PC-9 (cell line): Measurements from ENCODE around the gene TMCC2. TPM values are rescaled to one million over a fixed set of nuclear protein-coding genes. Genes with fewer than 3 reads are reported as not detected.

Source experiments
- BruUV-seq: library from RNA; stranded (reverse); fragments of 400-500 nt; replicated peaks from 2 replicates; lab custom pipeline; 2021; lab: Mats Ljungman, UMichigan
- CTCF ChIA-PET: fragments of 300-600 bp; sonication (Branson Sonifier 250); formaldehyde crosslinking; loops from one replicate; lab custom pipeline; 2022; ENCODE audit warnings: antibody characterized with exemption; lab: Charles Lee
- POLR2A ChIA-PET: fragments of 300-600 bp; sonication (Branson Sonifier 250); formaldehyde crosslinking; loops from one replicate; lab custom pipeline; 2022; ENCODE audit warnings: antibody characterized with exemption; ENCODE audit not compliant: unreplicated experiment; lab: Charles Lee
- DNase-seq, 2 experiments: peaks; one replicate each; pipeline versions ENCODE4 v3.0.0 to v3.0.0-alpha.2; 2015 to 2022; ENCODE audit warnings: mixed read lengths in 1 of 2
- H2AFZ ChIP-seq: fragments of 200-600 bp; sonication (generic); 2 replicates; pipeline ENCODE4 v1.8.1; 2017; ENCODE audit warnings: antibody characterized with exemption
- H3F3A ChIP-seq: fragments of 200-600 bp; sonication (generic); 2 replicates; pipeline ENCODE4 v1.8.1; 2017; ENCODE audit warnings: antibody characterized with exemption, mild to moderate bottlenecking, low read depth; ENCODE audit not compliant: insufficient read depth
- H3K27ac ChIP-seq: fragments of 200-600 bp; sonication (generic); 2 replicates; pipeline ENCODE4 v1.6.1; 2016; ENCODE audit warnings: mixed run types
- H3K27me3 ChIP-seq: fragments of 200-600 bp; sonication (generic); 2 replicates; pipeline ENCODE4 v1.6.1; 2016; ENCODE audit warnings: low read depth, mixed run types; ENCODE audit not compliant: insufficient read depth
- H3K36me3 ChIP-seq: fragments of 200-600 bp; sonication (generic); 2 replicates; pipeline ENCODE4 v1.6.1; 2016; ENCODE audit warnings: low read depth, mixed run types
- H3K4me1 ChIP-seq: fragments of 200-600 bp; sonication (generic); replicated peaks from 2 replicates; pipeline ENCODE4 v1.6.1; 2016; ENCODE audit warnings: mixed run types; ENCODE audit not compliant: insufficient read depth
- H3K4me2 ChIP-seq: fragments of 200-600 bp; sonication (generic); 2 replicates; pipeline ENCODE4 v1.6.1; 2017; ENCODE audit warnings: mixed run types
- H3K4me3 ChIP-seq: fragments of 200-600 bp; sonication (generic); 2 replicates; pipeline ENCODE4 v1.6.1; 2016; ENCODE audit warnings: mixed run types
- H3K79me2 ChIP-seq: fragments of 200-600 bp; sonication (generic); 2 replicates; pipeline ENCODE4 v1.6.1; 2017; ENCODE audit warnings: low read depth, mixed run types
- H3K9me2 ChIP-seq: fragments of 200-600 bp; sonication (generic); 2 replicates; pipeline ENCODE4 v1.8.1; 2017; ENCODE audit warnings: mild to moderate bottlenecking; ENCODE audit not compliant: insufficient read depth
- H3K9me3 ChIP-seq: fragments of 200-600 bp; sonication (generic); 2 replicates; pipeline ENCODE4 v1.8.1; 2016; ENCODE audit warnings: low read depth; ENCODE audit not compliant: insufficient read depth
- H4K20me1 ChIP-seq: fragments of 200-600 bp; sonication (generic); 2 replicates; pipeline ENCODE4 v1.8.1; 2017; ENCODE audit not compliant: insufficient read depth
- EZH2 ChIP-seq: fragments of 200-600 bp; sonication (generic); IDR thresholded peaks from 2 replicates; pipeline ENCODE4 v1.8.0; 2017; ENCODE audit warnings: antibody characterized with exemption, low read depth
- intact Hi-C: fragments of 100-400 bp; cut with micrococcal nuclease; formaldehyde crosslinking; loops from one replicate; pipeline ENCODE4 v1.10.0; 2022; ENCODE audit not compliant: unreplicated experiment
- total RNA-seq: library from RNA; stranded (reverse); gene quantifications from 2 replicates; pipeline ENCODE4 v1.2.3, GENCODE V29; 2021
- TF ChIP-seq, protein P1 (sequence below): fragments of 200-600 bp; sonication (generic); conservative IDR thresholded peaks from 2 replicates; pipeline ENCODE4 v1.6.1; 2017; ENCODE audit warnings: mixed run types, antibody characterized with exemption, mild to moderate bottlenecking, moderate library complexity

Gene TMCC2
- total RNA-seq, 1 experiment from 2014 or later: 0.79 TPM

DNA sequence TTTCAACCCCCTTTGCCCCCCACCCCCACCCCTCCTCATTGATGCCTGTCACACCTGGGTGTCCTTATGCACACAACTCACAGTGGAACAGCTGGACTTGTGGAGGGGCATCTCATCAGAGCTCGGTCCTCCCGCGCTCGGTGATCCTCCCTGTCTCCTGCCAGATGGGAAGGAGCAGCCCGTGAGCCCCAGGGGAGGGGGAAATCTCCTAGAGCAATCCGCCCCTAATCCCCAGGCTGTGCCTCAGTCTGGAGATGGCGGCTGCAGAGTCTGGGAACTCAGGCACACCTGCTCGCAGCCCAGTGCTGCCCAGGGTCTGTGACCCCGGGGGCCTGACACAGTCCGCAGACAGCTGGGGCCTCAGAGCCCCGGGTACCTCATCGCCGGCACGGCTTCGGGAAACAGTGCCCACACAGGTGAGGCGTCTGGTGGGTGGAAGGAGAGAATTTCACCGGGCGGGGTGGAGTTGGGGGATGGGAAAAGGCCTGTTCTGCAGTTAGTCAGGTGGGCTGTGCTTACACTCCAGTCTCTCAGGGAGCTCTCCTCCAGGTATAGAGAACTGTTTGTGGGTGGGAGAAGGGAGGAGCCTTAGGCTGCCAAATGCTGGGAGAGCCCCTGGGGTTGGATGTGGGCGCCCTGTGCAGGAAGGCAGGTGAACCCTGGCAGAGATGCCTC, 29.3 kb downstream of the TMCC2 start:
- no peak overlapping the region for H2AFZ ChIP-seq
- CTCF ChIA-PET: interaction anchor here (0.5 to 3.2 kb wide), 5 partner anchors 27 to 449 kb away, joined by 4 to 28 read pairs (median 4); no protein-coding TSS in a partner anchor

GRCh38 chr1:205257735-205258134, 30.0 kb downstream of the TMCC2 start:
- CTCF ChIA-PET: interaction anchor here (1.4 kb wide), 1 partner anchor 29 kb away, joined by 4 read pairs; no protein-coding TSS in a partner anchor
- TF ChIP-seq EZH2: no peak
- TF ChIP-seq, protein P1, sequence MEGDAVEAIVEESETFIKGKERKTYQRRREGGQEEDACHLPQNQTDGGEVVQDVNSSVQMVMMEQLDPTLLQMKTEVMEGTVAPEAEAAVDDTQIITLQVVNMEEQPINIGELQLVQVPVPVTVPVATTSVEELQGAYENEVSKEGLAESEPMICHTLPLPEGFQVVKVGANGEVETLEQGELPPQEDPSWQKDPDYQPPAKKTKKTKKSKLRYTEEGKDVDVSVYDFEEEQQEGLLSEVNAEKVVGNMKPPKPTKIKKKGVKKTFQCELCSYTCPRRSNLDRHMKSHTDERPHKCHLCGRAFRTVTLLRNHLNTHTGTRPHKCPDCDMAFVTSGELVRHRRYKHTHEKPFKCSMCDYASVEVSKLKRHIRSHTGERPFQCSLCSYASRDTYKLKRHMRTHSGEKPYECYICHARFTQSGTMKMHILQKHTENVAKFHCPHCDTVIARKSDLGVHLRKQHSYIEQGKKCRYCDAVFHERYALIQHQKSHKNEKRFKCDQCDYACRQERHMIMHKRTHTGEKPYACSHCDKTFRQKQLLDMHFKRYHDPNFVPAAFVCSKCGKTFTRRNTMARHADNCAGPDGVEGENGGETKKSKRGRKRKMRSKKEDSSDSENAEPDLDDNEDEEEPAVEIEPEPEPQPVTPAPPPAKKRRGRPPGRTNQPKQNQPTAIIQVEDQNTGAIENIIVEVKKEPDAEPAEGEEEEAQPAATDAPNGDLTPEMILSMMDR: no peak
- Histone ChIP-seq H3K27me3 (no peaks in the 10 kb centered on the region), H3K79me2 (no peaks in the 10 kb centered on the region), H3K4me3 (no peak overlapping the region), H3K36me3 (no peaks in the 10 kb centered on the region), H2AFZ (no peak overlapping the region), H4K20me1 (no peaks in the 10 kb centered on the region), H3K4me2 (no peak overlapping the region), H3K9me2 (no peaks in the 10 kb centered on the region), H3F3A (no peaks in the 10 kb centered on the region), H3K9me3 (no peaks in the 10 kb centered on the region), H3K4me1 (0 out of 2 replicates have a peak, but pooled peaks cover 5% of the 10 kb centered on the region), H3K27ac (no peak overlapping the region)
- BruUV-seq: no TSS peak
- intact Hi-C loops: loop anchor here (2.0 kb wide), 1 partner anchor 29 kb away; no protein-coding TSS in a partner anchor
- DNase-seq: no peak
- POLR2A ChIA-PET: interaction anchor here (0.8 kb wide), 1 partner anchor 277 kb away, joined by 4 read pairs; no protein-coding TSS in a partner anchor

More for the DNA sequence above, 29.3 kb downstream of the TMCC2 start:
- Histone ChIP-seq H3K27ac (no peak overlapping the region), H3K36me3 (no peaks in the 10 kb centered on the region), H4K20me1 (no peaks in the 10 kb centered on the region), H3K9me2 (no peaks in the 10 kb centered on the region), H3K79me2 (no peaks in the 10 kb centered on the region), H3K4me2 (no peak overlapping the region), H3F3A (no peaks in the 10 kb centered on the region), H3K4me3 (no peak overlapping the region), H3K9me3 (no peaks in the 10 kb centered on the region), H3K4me1 (0 out of 2 replicates have a peak, but pooled peaks cover 5% of the 10 kb centered on the region), H3K27me3 (no peaks in the 10 kb centered on the region)
- no TSS peak for BruUV-seq
- POLR2A ChIA-PET: interaction anchor here (0.8 kb wide), 1 partner anchor 276 kb away, joined by 4 read pairs; no protein-coding TSS in a partner anchor
- intact Hi-C loops: loop anchor here (1.0 to 2.0 kb wide), 6 partner anchors 28 to 449 kb away; no protein-coding TSS in a partner anchor
- no peak for DNase-seq
- TF ChIP-seq EZH2: no peak
- TF ChIP-seq, protein P1: no peak

DNA sequence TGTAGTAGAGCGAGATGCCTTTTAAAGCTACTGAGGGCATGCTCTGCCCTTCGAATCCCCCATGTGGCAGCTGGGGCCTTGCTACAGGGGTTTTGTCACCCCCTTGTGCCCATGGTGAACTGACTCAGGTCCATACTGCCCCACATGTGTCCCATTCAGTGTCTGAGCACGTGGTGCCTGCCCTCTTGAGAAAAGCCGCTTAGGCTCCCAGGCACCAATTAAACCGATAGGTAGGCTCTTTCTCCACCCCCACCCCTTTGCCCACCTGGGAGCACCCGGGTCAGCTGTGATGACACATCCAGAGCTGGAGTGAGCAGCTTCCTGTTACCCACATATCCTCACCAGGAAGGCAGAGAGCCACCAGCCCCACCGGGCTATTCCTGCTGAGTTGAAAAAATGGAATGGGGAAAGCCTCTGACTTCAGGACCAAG, 30.5 kb downstream of the TMCC2 start:
- 0 out of 2 replicates have a peak, but pooled peaks cover 5% of the 10 kb centered on the region for H3K4me1 ChIP-seq
- ChIA-PET CTCF (interaction anchor here (0.6 to 1.4 kb wide), 3 partner anchors 29 to 148 kb away, joined by 3 to 5 read pairs (median 4); no protein-coding TSS in a partner anchor), POLR2A (interaction anchor here (0.5 to 0.6 kb wide), 2 partner anchors 43 to 148 kb away, joined by 6 to 13 read pairs; no protein-coding TSS in a partner anchor)
- no peak overlapping the region for H3K27ac ChIP-seq
- H3K36me3 ChIP-seq: no peaks in the 10 kb centered on the region
- no peak for DNase-seq
- H3K4me2 ChIP-seq: no peak overlapping the region
- H4K20me1 ChIP-seq: no peaks in the 10 kb centered on the region
- H3K79me2 ChIP-seq: no peaks in the 10 kb centered on the region
- no peaks in the 10 kb centered on the region for H3F3A ChIP-seq
- no peak overlapping the region for H2AFZ ChIP-seq
- H3K9me3 ChIP-seq: no peaks in the 10 kb centered on the region
- no peaks in the 10 kb centered on the region for H3K27me3 ChIP-seq
- no peak for TF ChIP-seq EZH2
- H3K4me3 ChIP-seq: no peak overlapping the region
- BruUV-seq: no TSS peak
- intact Hi-C loops: no loop called here
- no peaks in the 10 kb centered on the region for H3K9me2 ChIP-seq
